B cell (primary cell): ENCODE measurements around the gene PTPRN2. TPM values are rescaled to one million over a fixed set of nuclear protein-coding genes. Genes with fewer than 3 reads are reported as not detected.

Experiments
- ATAC-seq: fragments of 200-7000 bp; cut with Tn5 transposase; one replicate; pipeline ENCODE4 v1.10.0; 2021; ENCODE audit warnings: low read depth, mild to moderate bottlenecking, moderate number of reproducible peaks, moderate library complexity
- CTCF ChIA-PET: fragments of 350-600 bp; sonication (Branson Sonifier 250); formaldehyde crosslinking; loops from one replicate; lab custom pipeline; 2021; ENCODE audit warnings: antibody characterized with exemption, inconsistent platforms; lab: Charles Lee
- POLR2A ChIA-PET: fragments of 350-600 bp; sonication (Branson Sonifier 250); formaldehyde crosslinking; loops from one replicate; lab custom pipeline; 2021; ENCODE audit warnings: antibody characterized with exemption; lab: Charles Lee
- DNase-seq: peaks from one replicate; pipeline ENCODE4 v3.0.0; 2013
- H2AFZ ChIP-seq: 2 replicates; pipeline ENCODE4 v1.6.1; 2012; ENCODE audit warnings: mild to moderate bottlenecking, low read depth, low read length; ENCODE audit not compliant: insufficient read depth, poor library complexity, severe bottlenecking
- H3K27ac ChIP-seq, 2 donors: 1 replicate in 1 of 2; 2 replicates in 1 of 2; pipeline ENCODE4 v1.5.1; 2012 to 2013; ENCODE audit warnings: low read length in 2 of 2, mild to moderate bottlenecking in 2 of 2, moderate library complexity in 1 of 2
- H3K27me3 ChIP-seq, 4 experiments: fragments of 200-600 bp in 1 of 4; sonication (generic) in 1 of 4; replicated peaks in 1 of 4; 1 replicate in 2 of 4; 2 replicates in 2 of 4; pipeline versions ENCODE4 v1.6.1 to v1.7.0; 2013 to 2016; ENCODE audit warnings: low read length in 3 of 4, mild to moderate bottlenecking in 2 of 4, mixed read lengths in 1 of 4, moderate library complexity in 1 of 4; ENCODE audit not compliant: insufficient read depth in 4 of 4, control insufficient read depth in 3 of 4; ENCODE audit errors: control extremely low read depth in 1 of 4
- H3K36me3 ChIP-seq, 2 experiments: replicated peaks in 1 of 2; 1 replicate in 1 of 2; 2 replicates in 1 of 2; pipeline versions ENCODE4 v1.6.1 to v1.7.1; 2013; ENCODE audit warnings: low read length in 1 of 2; ENCODE audit not compliant: insufficient read depth in 2 of 2, control insufficient read depth in 1 of 2; ENCODE audit errors: control extremely low read depth in 1 of 2, extremely low read depth in 1 of 2
- H3K4me1 ChIP-seq, 2 donors: fragments of 200-600 bp in 1 of 2; sonication (generic) in 1 of 2; 1 replicate in 1 of 2; 2 replicates in 1 of 2; pipeline versions ENCODE4 v1.5.1 to v1.6.1; 2013 to 2017; ENCODE audit warnings: low read length in 2 of 2; ENCODE audit not compliant: control insufficient read depth in 2 of 2, insufficient read depth in 2 of 2
- H3K4me2 ChIP-seq: replicated peaks from 2 replicates; pipeline ENCODE3; 2012; ENCODE audit warnings: mild to moderate bottlenecking, low read depth, low read length; ENCODE audit not compliant: poor library complexity, severe bottlenecking
- H3K4me3 ChIP-seq, 5 experiments: fragments of 200-600 bp in 1 of 5; sonication (generic) in 1 of 5; 1 replicate in 3 of 5; 2 replicates in 2 of 5; pipeline versions ENCODE4 v1.5.1 to v1.7.0; 2011 to 2016; ENCODE audit warnings: low read length in 4 of 5, mild to moderate bottlenecking in 4 of 5, low read depth in 2 of 5, control low read depth in 1 of 5, moderate library complexity in 1 of 5; ENCODE audit not compliant: insufficient read depth in 1 of 5; ENCODE audit errors: control extremely low read depth in 1 of 5, extremely low read depth in 1 of 5
- H3K79me2 ChIP-seq: fragments of 200-600 bp; sonication (generic); one replicate; pipeline ENCODE4 v1.6.0; 2016; ENCODE audit warnings: low read length; ENCODE audit not compliant: control insufficient read depth, insufficient read depth
- H3K9ac ChIP-seq: fragments of 200-600 bp; sonication (generic); 2 replicates; pipeline ENCODE4 v1.6.1; 2017; ENCODE audit warnings: mild to moderate bottlenecking, low read length, moderate library complexity
- H3K9me3 ChIP-seq, 3 donors: one replicate each; pipeline versions ENCODE4 v1.6.1 to v1.7.1; 2013; ENCODE audit warnings: low read length in 2 of 3; ENCODE audit not compliant: control insufficient read depth in 2 of 3, insufficient read depth in 1 of 3; ENCODE audit errors: control extremely low read depth in 1 of 3
- H4K20me1 ChIP-seq: 2 replicates; pipeline ENCODE4 v1.6.0; 2012; ENCODE audit warnings: mild to moderate bottlenecking, low read length; ENCODE audit not compliant: insufficient read depth, control insufficient read depth, poor library complexity, severe bottlenecking
- H3K27ac Mint-ChIP-seq: one replicate; pipeline ENCODE4 v1.8.0; 2021; ENCODE audit warnings: mixed read lengths
- H3K27me3 Mint-ChIP-seq: one replicate; pipeline ENCODE4 v1.8.0; 2021; ENCODE audit warnings: mixed read lengths
- H3K4me1 Mint-ChIP-seq: one replicate; pipeline ENCODE4 v1.8.0; 2021; ENCODE audit warnings: mixed read lengths
- H3K4me3 Mint-ChIP-seq: one replicate; pipeline ENCODE4 v1.8.0; 2021; ENCODE audit warnings: mixed read lengths
- H3K9me3 Mint-ChIP-seq: one replicate; pipeline ENCODE4 v1.8.0; 2022; ENCODE audit warnings: mixed read lengths; ENCODE audit not compliant: insufficient read depth
- CTCF ChIP-seq: fragments of 200-600 bp; IDR thresholded peaks from one replicate; pipeline ENCODE4 v1.8.0; 2022; ENCODE audit warnings: antibody characterized with exemption, mild to moderate bottlenecking
- EZH2 ChIP-seq: IDR thresholded peaks from 2 replicates; pipeline ENCODE4 v1.6.1; 2012; ENCODE audit warnings: borderline replicate concordance, low read depth, mild to moderate bottlenecking, moderate library complexity, low read length; ENCODE audit not compliant: insufficient read depth, poor library complexity, severe bottlenecking
- WGBS: methylation state at CpG from one replicate; pipeline ENCODE4 v1.1.5; 2013; ENCODE audit warnings: missing lambda C conversion rate; ENCODE audit not compliant: insufficient coverage; 5-methylcytosine and 5-hydroxymethylcytosine counted together
- intact Hi-C: fragments of 100-400 bp; cut with micrococcal nuclease; formaldehyde crosslinking; loops from one replicate; pipeline ENCODE4 v1.10.0; 2022
- polyA plus RNA-seq: library from polyadenylated mRNA; depleted of rRNA; stranded (reverse); fragments of >200 nt; gene quantifications from 2 replicates; pipeline ENCODE4 v1.2.3, GENCODE V29; 2012
- total RNA-seq, 2 donors: library from RNA; stranded (reverse); fragments of 120-200 nt in 1 of 2; gene quantifications; 1 replicate in 1 of 2; 2 replicates in 1 of 2; pipeline versions ENCODE4 v1.2.3 to v1.2.4, GENCODE V29; 2013 to 2022

Gene PTPRN2
- total and polyA plus RNA-seq, 2 donors (not counting 1 experiment from before 2014, with no cell fraction given): 2.0 to 5.0 TPM

DNA sequence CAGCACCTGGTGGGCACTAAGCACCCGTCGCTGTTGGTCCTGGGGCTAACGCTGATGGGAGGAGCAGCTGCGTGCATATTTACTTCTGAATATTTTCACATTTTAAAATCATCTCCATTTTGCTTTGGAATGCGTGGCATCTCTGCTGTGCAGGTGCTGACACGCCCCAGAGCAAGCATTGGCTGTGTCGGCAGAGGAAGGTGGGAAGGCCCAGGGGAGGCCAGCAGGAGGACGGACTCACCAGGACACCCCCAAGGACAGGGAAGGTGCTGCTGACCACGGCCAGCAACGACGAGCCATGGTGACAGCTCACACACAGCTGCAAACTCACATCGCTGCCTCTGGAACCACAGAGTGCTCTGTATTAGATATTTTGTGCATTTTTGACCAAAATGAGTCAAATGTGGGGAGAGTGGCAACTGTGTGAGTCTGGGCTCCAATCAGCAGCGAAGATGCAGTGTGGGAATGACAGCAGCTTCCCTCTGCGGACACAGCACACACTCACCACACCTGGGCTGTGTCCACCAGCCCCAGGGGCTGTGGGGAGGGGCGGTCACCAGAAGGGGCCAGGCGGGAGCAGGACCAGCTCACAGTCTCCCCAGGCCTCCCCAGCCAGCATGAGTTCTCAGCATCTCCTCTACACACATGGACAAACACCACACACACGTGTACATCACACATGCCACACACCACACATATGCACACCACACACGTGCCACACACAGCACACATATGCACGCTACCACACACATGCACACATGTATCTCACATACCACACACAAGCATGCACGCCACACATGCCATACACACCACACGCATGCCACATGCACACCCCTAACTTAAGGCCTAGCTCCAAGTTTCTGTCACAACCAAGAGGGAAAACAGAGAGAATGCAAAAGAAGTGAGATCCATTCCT, 58.2 kb downstream of the PTPRN2 start:
- Histone ChIP-seq H4K20me1 (no peaks in the 10 kb centered on the region), H3K9me3 (peaks cover 0 to 11% (median 0%) of the 10 kb centered on the region in 3 donors), H3K27me3 (peaks cover 0 to 2% (median 0%) of the 10 kb centered on the region in 4 experiments), H3K4me3 (no peak overlapping the region), H3K9ac (no peak overlapping the region), H3K36me3 (no peaks in the 10 kb centered on the region), H2AFZ (no peak overlapping the region), H3K4me2 (no peak overlapping the region), H3K79me2 (no peaks in the 10 kb centered on the region), H3K4me1 (no peaks in the 10 kb centered on the region), H3K27ac (no peak overlapping the region)
- intact Hi-C loops: no loop called here
- POLR2A ChIA-PET: no interaction called here
- CTCF ChIA-PET: no interaction called here
- no peak for TF ChIP-seq CTCF
- TF ChIP-seq EZH2: no peak
- 92% methylated on average over 16 of the region's 21 CpGs for WGBS
- Mint-ChIP-seq H3K4me1 (peaks cover 5% of the 10 kb centered on the region), H3K27ac (no peak overlapping the region), H3K27me3 (peaks cover 4% of the 10 kb centered on the region), H3K9me3 (no peaks in the 10 kb centered on the region), H3K4me3 (no peak overlapping the region)
- DNase-seq (no peak), ATAC-seq (no peak)

GRCh38 chr7:158527915-158528502, 59.6 kb downstream of the PTPRN2 start:
- no peak overlapping the region for H3K4me3 ChIP-seq
- ATAC-seq (no peak), DNase-seq (no peak)
- H3K9me3 ChIP-seq: peaks cover 0 to 8% (median 0%) of the 10 kb centered on the region in 3 donors
- peaks cover 0 to 2% (median 0%) of the 10 kb centered on the region in 4 experiments for H3K27me3 ChIP-seq
- POLR2A ChIA-PET: no interaction called here
- H3K4me1 Mint-ChIP-seq: peaks cover 3% of the 10 kb centered on the region
- no peak overlapping the region for H3K27ac ChIP-seq
- H3K27ac Mint-ChIP-seq: no peak overlapping the region
- H3K4me3 Mint-ChIP-seq: no peak overlapping the region
- H3K4me2 ChIP-seq: no peak overlapping the region
- intact Hi-C loops: no loop called here
- H4K20me1 ChIP-seq: no peaks in the 10 kb centered on the region
- CTCF ChIA-PET: no interaction called here
- no peaks in the 10 kb centered on the region for H3K79me2 ChIP-seq
- 77% methylated on average over 13 of the region's 14 CpGs for WGBS
- no peaks in the 10 kb centered on the region for H3K36me3 ChIP-seq
- H3K27me3 Mint-ChIP-seq: peaks cover 4% of the 10 kb centered on the region
- no peak overlapping the region for H3K9ac ChIP-seq
- H3K9me3 Mint-ChIP-seq: no peaks in the 10 kb centered on the region
- no peak overlapping the region for H2AFZ ChIP-seq
- no peaks in the 10 kb centered on the region for H3K4me1 ChIP-seq
- TF ChIP-seq CTCF: no peak
- no peak for TF ChIP-seq EZH2
